A172 (cell line): ENCODE data around the gene BTBD6. TPM values are rescaled to one million over a fixed set of nuclear protein-coding genes. Genes with fewer than 3 reads are reported as not detected.
"Not testable (repeated sequence)": the region's sequence is repeated elsewhere in the genome, so short reads cannot be mapped to it uniquely, and the experiment has no call there.

Source experiments
- DNase-seq: peaks from one replicate; pipeline ENCODE4 v3.0.0-alpha.2; 2015; ENCODE audit warnings: low spot score
- total RNA-seq: library from RNA; depleted of rRNA; stranded (reverse); fragments of >200 nt; shearing (Covaris generic); gene quantifications from 2 replicates; pipeline ENCODE4 v1.2.3, GENCODE V29; 2014

Gene BTBD6
- total RNA-seq, 1 experiment from 2014 or later: not detected

DNA sequence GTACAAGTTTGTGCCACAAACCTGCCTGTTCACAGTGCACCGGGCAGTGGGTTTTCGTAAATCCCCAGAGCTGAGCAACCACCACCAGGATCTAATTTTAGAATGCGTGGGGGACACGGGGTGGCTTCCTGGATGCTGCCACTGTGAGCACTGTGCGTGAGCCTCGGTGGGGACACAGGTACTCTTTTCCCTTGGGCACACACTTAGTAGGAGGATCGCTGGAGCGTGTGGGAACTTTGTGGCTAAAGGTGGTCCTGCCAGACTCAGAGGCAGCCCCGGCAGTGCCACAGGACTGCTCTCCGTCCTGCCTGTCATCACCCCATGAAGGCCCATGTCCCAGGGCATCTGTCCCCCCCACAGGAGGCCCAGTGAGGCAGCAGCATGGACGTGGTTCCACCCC, 21.1 kb downstream of the BTBD6 start:
- DNase-seq: no peak

DNA sequence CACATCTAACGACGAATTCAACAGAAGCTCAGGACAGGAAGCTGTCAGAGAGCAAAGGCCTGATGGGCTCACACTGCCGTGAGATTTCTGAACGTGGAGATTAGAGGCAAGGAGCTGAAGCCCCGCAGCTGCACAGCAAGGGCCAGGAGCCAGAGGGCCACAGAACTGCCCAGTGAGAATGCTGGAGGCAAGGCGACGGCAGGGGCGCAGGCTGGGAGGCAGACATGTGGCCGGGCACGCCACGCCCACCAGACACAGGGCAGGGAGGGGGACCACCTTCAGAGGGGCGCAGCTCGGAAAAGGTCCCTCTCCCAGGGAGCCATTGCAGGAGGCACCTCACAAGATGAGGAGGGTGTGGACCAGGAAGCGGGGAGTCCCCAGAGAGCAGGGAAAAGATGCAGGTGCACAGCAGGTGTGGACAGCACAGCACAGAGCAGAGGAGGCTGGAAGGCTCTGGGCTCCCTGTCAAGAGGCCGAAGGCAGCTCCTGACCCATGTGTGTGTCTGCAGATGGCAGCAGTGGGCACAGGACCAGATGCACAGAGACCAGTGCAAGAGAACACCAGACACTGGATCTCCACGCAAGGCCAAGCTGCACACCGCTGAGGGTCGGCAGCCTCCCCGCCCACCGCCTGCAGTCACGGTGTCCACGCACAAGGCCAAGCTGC, 23.0 kb downstream of the BTBD6 start:
- no peak for DNase-seq

- DNase-seq: no peak
These were observed 24.3 kb downstream of the BTBD6 start for GRCh38 chr14:105272623-105273022.

DNA sequence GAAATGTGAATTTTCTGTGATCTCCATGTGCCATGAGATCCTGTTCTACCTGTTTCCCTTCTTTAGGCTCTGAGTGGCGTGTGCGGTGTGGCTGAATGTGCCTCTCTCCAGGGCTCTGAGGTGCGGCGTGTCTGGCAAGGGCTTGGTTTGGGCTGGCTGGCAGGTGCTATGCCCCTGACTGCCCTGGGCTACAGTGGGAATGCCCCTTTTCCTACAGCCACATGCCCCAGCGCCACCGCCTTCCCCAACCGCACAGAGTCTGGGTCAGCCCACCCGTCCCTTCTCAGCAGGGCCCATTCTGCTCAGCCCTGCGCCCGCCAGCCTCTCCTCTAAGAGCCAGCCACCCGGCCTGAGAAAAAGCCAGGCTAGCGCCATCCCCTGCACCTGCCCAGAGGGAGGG, 24.7 kb downstream of the BTBD6 start:
- no peak for DNase-seq

DNA sequence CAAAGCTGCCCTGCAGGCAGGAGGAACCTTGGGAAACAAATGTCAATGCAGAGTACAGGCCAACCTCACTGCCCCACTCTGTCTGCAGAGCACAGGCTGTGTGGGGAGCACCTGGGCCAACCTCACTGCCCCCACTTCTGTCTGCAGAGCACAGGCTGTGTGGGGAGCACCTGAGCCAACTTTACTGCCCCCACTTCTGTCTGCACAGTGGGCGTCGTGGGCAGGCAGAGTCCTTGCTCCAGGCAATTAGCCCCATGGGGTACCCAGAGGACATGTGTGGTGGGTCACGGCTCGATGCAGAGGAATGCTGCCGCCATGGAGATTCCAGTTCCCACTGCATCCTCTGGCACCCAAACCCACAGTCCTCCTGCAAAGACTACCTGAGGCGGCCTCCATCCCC, 26.3 kb downstream of the BTBD6 start:
- no peak for DNase-seq

GRCh38 chr14:105275267-105275946, 27.1 kb downstream of the BTBD6 start:
- no peak for DNase-seq

DNA sequence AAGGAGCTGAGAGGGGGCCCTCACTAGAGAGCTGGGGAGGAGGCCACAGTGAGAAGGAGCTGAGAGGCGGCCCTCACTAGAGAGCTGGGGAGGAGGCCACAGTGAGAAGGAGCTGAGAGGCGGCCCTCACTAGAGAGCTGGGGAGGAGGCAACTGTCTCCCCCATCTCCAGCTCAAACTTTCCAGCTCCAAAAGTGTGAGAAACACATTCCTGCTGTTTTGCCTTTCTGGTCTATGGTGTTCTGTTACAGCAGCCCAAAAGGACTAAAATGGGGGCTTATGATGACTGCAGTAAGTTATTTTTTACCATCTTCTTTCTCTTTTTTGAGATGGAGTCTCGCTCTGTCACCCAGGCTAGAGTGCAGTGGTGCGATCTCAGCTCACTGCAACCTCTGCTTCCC, 29.1 kb downstream of the BTBD6 start:
- not testable (repeated sequence) for DNase-seq

DNA sequence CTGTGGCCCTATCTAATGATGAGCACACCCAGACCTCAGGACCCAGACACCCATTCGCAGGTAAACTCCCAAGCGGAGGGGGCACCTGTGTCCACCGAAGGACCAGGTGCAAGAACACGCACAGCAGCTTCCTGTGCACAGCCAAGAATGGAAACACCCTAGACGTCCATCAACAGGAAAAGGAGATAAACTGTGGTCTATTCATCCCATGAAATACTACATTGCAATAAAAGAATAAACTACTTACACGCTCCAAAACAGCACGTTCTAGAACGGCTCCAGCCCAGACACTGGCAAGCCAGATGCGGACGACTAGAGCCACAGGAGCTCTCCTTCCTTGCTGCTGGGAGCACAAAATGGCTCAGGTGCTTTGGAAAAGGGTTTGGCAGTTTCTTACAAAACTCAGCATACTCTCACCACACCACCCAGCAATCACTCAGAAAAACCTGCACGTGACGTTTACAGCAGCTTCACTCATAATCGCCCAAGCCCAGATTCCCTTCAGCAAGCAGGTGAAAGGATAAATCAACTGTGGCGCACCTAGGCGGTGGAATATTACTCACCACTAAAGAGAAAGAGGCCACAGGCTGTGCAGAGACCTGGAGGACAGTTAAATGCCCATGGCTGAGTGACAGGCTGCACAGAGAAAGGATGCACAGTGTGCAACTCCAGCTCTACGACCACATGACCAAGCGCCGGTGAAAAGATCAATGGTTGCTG, 31.5 kb downstream of the BTBD6 start:
- DNase-seq: no peak

DNA sequence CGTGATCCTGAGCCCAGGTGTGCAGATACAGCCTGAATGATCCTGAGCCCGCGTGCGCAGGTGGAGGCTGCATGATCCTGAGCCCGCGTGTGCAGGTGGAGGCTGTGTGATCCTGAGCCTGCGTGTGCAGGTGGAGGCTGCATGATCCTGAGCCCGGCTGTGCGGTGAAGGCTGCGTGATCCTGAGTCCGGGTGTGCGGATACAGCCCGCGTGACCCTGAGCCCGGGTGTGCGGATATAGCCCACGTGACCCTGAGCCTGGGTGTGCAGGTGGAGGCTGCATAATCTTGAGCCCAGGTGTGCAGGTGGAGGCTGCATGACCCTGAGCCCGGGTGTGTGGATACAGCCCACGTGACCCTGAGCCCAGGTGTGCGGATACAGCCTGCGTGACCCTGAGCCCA, 32.2 kb downstream of the BTBD6 start:
- no peak for DNase-seq

GRCh38 chr14:105281371-105282097, 33.2 kb downstream of the BTBD6 start:
- DNase-seq: no peak

- no peak for DNase-seq
These were observed 33.9 kb downstream of the BTBD6 start for GRCh38 chr14:105282098-105282725.

- DNase-seq: no peak
These were observed 34.7 kb downstream of the BTBD6 start for GRCh38 chr14:105283028-105283427.

DNA sequence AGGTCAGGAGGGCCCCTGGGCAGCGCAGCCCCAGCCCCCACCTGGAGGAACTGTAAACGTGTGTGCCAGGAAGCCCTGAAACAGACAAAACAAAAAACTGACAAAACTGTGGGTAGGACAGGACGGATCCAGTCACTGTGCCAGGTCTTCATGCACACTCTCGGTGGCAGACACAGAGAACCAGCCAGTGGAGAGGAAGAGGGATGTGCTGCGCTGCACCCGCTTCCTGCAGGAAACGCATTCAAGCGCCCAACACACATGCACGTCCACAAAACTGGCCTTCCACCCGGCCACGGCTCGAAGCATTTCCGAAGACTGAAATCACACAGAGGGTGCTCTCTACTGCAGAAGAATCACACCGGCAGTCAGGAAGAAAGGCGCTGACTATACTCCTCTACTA, 35.6 kb downstream of the BTBD6 start:
- DNase-seq: no peak

DNA sequence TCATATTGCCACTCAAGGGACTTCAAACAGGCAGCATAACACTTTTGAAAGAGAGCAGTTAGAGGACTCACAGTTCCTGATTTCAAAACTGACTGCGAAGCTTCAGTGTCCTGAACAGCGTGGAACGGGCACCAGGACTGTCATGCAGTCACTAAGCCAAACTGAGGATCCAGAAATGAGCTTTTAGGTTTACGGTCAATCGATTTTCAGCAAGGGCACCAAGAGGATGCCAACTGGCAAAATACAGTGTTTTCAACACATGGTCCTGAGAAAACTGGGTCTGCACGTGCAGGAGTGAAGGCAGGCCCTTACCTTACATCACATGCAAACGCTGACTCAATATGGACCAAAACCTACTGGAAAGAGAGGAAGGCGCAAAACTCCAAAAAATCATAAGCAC, 36.8 kb downstream of the BTBD6 start:
- no peak for DNase-seq

DNA sequence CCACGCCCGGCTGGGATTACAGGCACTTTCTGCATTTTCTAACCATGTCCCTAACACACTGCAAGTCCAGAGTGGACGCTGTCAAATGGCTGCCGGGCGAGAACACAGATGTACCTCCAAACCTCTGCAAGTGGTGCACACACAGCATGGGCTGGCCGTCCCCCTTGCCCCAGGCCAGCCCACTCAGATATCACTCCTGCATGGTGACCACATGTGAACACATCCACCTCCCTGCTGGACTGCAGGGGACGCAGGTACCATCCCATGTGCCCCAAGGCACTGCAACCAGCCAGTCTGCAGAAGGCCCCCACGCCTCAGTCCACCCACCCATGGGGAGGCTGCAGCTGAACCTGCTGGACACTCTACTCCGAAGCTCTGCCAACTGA, 38.4 kb downstream of the BTBD6 start:
- DNase-seq: no peak

- DNase-seq: no peak
These were observed 39.1 kb downstream of the BTBD6 start for GRCh38 chr14:105287249-105288102.

GRCh38 chr14:105288936-105289335, 40.6 kb downstream of the BTBD6 start:
- not testable (repeated sequence) for DNase-seq

- DNase-seq: no peak
These were observed 42.5 kb downstream of the BTBD6 start for GRCh38 chr14:105290621-105291346.

- no peak for DNase-seq
These were observed 44.7 kb downstream of the BTBD6 start for GRCh38 chr14:105292826-105293711.
